ENCODE results near the gene TULP3. TPM values are rescaled to one million over a fixed set of nuclear protein-coding genes. Genes with fewer than 3 reads are reported as not detected.

TULP3 gene
- total and polyA plus RNA-seq, 2 donors (not counting 3 experiments of a cell fraction or from before 2014, with no cell fraction given) = 30.8 to 31.0 TPM

DNA sequence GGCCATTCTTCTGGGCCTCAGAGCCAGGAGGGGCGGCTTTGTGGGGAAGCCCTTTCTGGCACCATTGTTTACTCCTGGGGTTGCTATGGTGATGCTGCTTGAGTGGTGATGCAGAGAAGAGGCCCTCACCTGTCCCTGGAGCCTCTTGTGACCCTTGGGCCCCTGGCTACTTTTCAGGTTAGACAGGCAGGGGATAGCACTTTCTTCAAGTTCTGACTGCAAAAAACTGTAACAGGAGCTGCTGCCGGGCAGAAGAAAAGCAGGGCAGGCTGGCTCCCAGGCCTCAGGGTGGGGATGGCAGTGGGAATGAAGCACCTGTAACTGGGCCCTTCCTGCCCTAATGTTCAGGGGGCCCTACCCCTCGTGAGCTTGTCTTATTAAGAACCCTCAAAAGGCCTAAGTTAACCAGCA, 33.7 kb upstream of the TULP3 start, which contains the start of gene TEX52:
TSS of gene TEX52 (minus strand) at position 19 of the 411 bp plus-strand sequence. CDS start at position 6, 13 bp downstream.
- BruUV-seq (replicated peaks) = no TSS peak
- no peaks in the 10 kb centered on the region for H3K9me1 ChIP-seq (replicated peaks; ENCODE audit: control insufficient read depth, extremely low read depth, insufficient read depth, low read length)
- no peaks in the 10 kb centered on the region for H3K27me3 ChIP-seq (ENCODE audit: control insufficient read depth in 2 of 2, insufficient read depth in 2 of 2, low read length in 2 of 2)
- FAIRE-seq = no peak
- DNase-seq (ENCODE audit: low read depth, low spot score) = no peak
- H3K36me3 ChIP-seq (ENCODE audit: control insufficient read depth in 2 of 2, extremely low read depth in 1 of 2, insufficient read depth in 2 of 2, low read length in 2 of 2) = peaks cover 2 to 8% of the 10 kb centered on the region in 2 experiments
- H3K4me2 ChIP-seq (ENCODE audit: insufficient read depth, low read length) = no peak within 1 kb of the TSS
- TF ChIP-seq POLR2AphosphoS5 (IDR thresholded peaks at IDR 0.05; ENCODE audit: insufficient read depth, low read depth, low read length) (no peak), JUN (IDR thresholded peaks at IDR 0.05; ENCODE audit: borderline replicate concordance, insufficient read depth, insufficient read length, low read depth) (no peak), FOS (IDR thresholded peaks at IDR 0.05; ENCODE audit: borderline replicate concordance, insufficient read depth, low read length) (no peak), MYC (IDR thresholded peaks at IDR 0.05; ENCODE audit: low read depth, low read length) (no peak), EZH2 (IDR thresholded peaks at IDR 0.05; ENCODE audit: borderline replicate concordance, low read depth, low read length, severe bottlenecking) (no peak), GATA2 (IDR thresholded peaks at IDR 0.05; ENCODE audit: insufficient read depth, insufficient read length, low read depth, low read length) (no peak), POLR2A (IDR thresholded peaks at IDR 0.05; ENCODE audit: low read depth, low read length) (no peak)
- TF ChIP-seq, protein P1, sequence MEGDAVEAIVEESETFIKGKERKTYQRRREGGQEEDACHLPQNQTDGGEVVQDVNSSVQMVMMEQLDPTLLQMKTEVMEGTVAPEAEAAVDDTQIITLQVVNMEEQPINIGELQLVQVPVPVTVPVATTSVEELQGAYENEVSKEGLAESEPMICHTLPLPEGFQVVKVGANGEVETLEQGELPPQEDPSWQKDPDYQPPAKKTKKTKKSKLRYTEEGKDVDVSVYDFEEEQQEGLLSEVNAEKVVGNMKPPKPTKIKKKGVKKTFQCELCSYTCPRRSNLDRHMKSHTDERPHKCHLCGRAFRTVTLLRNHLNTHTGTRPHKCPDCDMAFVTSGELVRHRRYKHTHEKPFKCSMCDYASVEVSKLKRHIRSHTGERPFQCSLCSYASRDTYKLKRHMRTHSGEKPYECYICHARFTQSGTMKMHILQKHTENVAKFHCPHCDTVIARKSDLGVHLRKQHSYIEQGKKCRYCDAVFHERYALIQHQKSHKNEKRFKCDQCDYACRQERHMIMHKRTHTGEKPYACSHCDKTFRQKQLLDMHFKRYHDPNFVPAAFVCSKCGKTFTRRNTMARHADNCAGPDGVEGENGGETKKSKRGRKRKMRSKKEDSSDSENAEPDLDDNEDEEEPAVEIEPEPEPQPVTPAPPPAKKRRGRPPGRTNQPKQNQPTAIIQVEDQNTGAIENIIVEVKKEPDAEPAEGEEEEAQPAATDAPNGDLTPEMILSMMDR (IDR thresholded peaks at IDR 0.05; ENCODE audit: extremely low read depth in 1 of 2, insufficient read depth in 1 of 2, low read depth in 1 of 2, low read length in 2 of 2) = no peak
- TF ChIP-seq, protein P2, sequence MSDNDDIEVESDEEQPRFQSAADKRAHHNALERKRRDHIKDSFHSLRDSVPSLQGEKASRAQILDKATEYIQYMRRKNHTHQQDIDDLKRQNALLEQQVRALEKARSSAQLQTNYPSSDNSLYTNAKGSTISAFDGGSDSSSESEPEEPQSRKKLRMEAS (IDR thresholded peaks at IDR 0.05; ENCODE audit: insufficient read depth, insufficient read length) = no peak
- ChIA-PET POLR2A (no interaction called here), CTCF (interaction anchor here (1.0 to 3.2 kb wide), 6 partner anchors 8 to 185 kb away, joined by 3 to 14 read pairs (median 4); partner anchors contain the start of genes FOXM1 and RHNO1)
- H3K9me3 ChIP-seq (replicated peaks; ENCODE audit: control insufficient read depth, insufficient read depth, low read length) = no peaks in the 10 kb centered on the region
- H2AFZ ChIP-seq (ENCODE audit: low read depth, low read length) = no peak within 1 kb of the TSS
- dilution Hi-C loops (cut with MboI; ENCODE audit: extremely low pct_ligation_motif_present, low sequenced_read_pairs) = no loop called here
- H3K79me2 ChIP-seq (ENCODE audit: control insufficient read depth, insufficient read depth, low read length) = no peaks in the 10 kb centered on the region
- H3K27ac ChIP-seq (ENCODE audit: insufficient read depth, low read depth, low read length) = no peak within 1 kb of the TSS
- H3K9ac ChIP-seq (replicated peaks; ENCODE audit: extremely low read depth, insufficient read depth, low read length) = no peak within 1 kb of the TSS
- H3K4me3 ChIP-seq (replicated peaks in 1 of 3; ENCODE audit: insufficient read depth in 1 of 3, low read depth in 1 of 3, low read length in 3 of 3) = no peak within 1 kb of the TSS
- intact Hi-C loops (cut with micrococcal nuclease) = no loop called here
- H4K20me1 ChIP-seq (replicated peaks; ENCODE audit: control insufficient read depth, extremely low read depth, insufficient read depth, low read length) = no peaks in the 10 kb centered on the region
- no peaks in the 10 kb centered on the region for H3K4me1 ChIP-seq (ENCODE audit: control insufficient read depth, extremely low read depth, insufficient read depth, low read length)

Measured in endothelial cell of umbilical vein (primary cell).